K562 (cell line): Measurements from ENCODE around the gene PCYT1A. TPM values are rescaled to one million over a fixed set of nuclear protein-coding genes. Genes with fewer than 3 reads are reported as not detected.

Source experiments
- ATAC-seq: fragments of 200-7000 bp; cut with Tn5 transposase; 3 replicates; pipeline ENCODE4 v1.9.1; 2020; ENCODE audit warnings: moderate library complexity
- BruUV-seq: library from RNA; stranded (reverse); fragments of 400-500 nt; replicated peaks from 2 replicates; lab custom pipeline; 2021; lab: Mats Ljungman, UMichigan
- CTCF ChIA-PET: fragments of 300-600 bp; formaldehyde crosslinking; extraction: SDS; loops from one replicate; lab custom pipeline; 2021; ENCODE audit warnings: low intra/inter-chr PET ratio; lab: Yijun Ruan, JAX
- POLR2A ChIA-PET: fragments of 300-600, 350-650 bp; sonication (Branson Sonifier 250); formaldehyde crosslinking; extraction: SDS; loops from one replicate; lab custom pipeline; 2021; ENCODE audit warnings: antibody characterized with exemption, inconsistent platforms; lab: Yijun Ruan, JAX
- DNase-seq, 4 experiments: peaks; one replicate each; pipeline versions ENCODE4 v3.0.0 to v3.0.0-alpha.2; 2011 to 2018; ENCODE audit warnings: low spot score in 3 of 4, mixed read lengths in 3 of 4; ENCODE audit errors: extremely low read depth in 1 of 4
- FAIRE-seq: peaks from 2 replicates; lab custom pipeline; 2011; peaks lifted over from hg19 to GRCh38; lab: Jason Lieb, UNC
- H2AFZ ChIP-seq: 2 replicates; pipeline ENCODE4 v1.6.0; 2011; ENCODE audit warnings: low read depth, low read length, control low read depth, inconsistent platforms
- H3K27ac ChIP-seq: fragments of 200-600 bp; 3 replicates; pipeline ENCODE4 v1.8.0; 2011; ENCODE audit warnings: low read depth, mild to moderate bottlenecking, control low read depth, inconsistent platforms, low read length, moderate library complexity, mixed read lengths; ENCODE audit errors: extremely low read depth
- H3K27me3 ChIP-seq, 2 experiments: fragments of 300-600 bp in 1 of 2; 2 replicates in 1 of 2; 3 replicates in 1 of 2; pipeline versions ENCODE4 v1.6.0 to v1.8.0; 2011; ENCODE audit warnings: inconsistent platforms in 2 of 2, low read length in 2 of 2, mild to moderate bottlenecking in 1 of 2, mixed read lengths in 1 of 2, moderate library complexity in 1 of 2; ENCODE audit not compliant: control insufficient read depth in 2 of 2, insufficient read depth in 2 of 2
- H3K36me3 ChIP-seq: fragments of 300-600 bp; 3 replicates; pipeline ENCODE4 v1.8.0; 2011; ENCODE audit warnings: mild to moderate bottlenecking, low read length, inconsistent platforms; ENCODE audit not compliant: control insufficient read depth, insufficient read depth
- H3K4me1 ChIP-seq, 2 experiments: fragments of 200-600 bp in 1 of 2; replicated peaks in 1 of 2; 2 replicates in 1 of 2; 3 replicates in 1 of 2; pipeline versions ENCODE4 v1.5.1 to v1.8.0; 2011; ENCODE audit warnings: inconsistent platforms in 2 of 2, low read length in 2 of 2, mild to moderate bottlenecking in 1 of 2, mixed read lengths in 1 of 2, moderate library complexity in 1 of 2; ENCODE audit not compliant: control insufficient read depth in 2 of 2, insufficient read depth in 2 of 2
- H3K4me2 ChIP-seq: 2 replicates; pipeline ENCODE4 v1.6.1; 2011; ENCODE audit warnings: low read length, control low read depth, inconsistent platforms, mixed read lengths; ENCODE audit not compliant: insufficient read depth
- H3K4me3 ChIP-seq: fragments of 200-600 bp; sonication (generic), shearing (Covaris generic); 2 replicates; pipeline ENCODE4 v1.5.1; 2016; ENCODE audit warnings: control low read depth, inconsistent platforms
- H3K79me2 ChIP-seq: fragments of 200-600 bp; 3 replicates; pipeline ENCODE4 v1.8.0; 2011; ENCODE audit warnings: low read length, inconsistent platforms; ENCODE audit not compliant: control insufficient read depth, insufficient read depth
- H3K9ac ChIP-seq, 2 experiments: 2 replicates each; pipeline versions ENCODE4 v1.6.0 to v1.6.1; 2011; ENCODE audit warnings: low read depth in 2 of 2, low read length in 2 of 2, control low read depth in 1 of 2, inconsistent platforms in 1 of 2, mild to moderate bottlenecking in 1 of 2, mixed read lengths in 1 of 2; ENCODE audit not compliant: insufficient read depth in 1 of 2
- H3K9me1 ChIP-seq: one replicate; pipeline ENCODE4 v1.6.0; 2011; ENCODE audit warnings: inconsistent platforms, mild to moderate bottlenecking, low read length, moderate library complexity; ENCODE audit not compliant: control insufficient read depth, insufficient read depth
- H3K9me3 ChIP-seq: replicated peaks from 2 replicates; pipeline ENCODE4 v1.5.1; 2011; ENCODE audit warnings: low read depth, low read length, inconsistent platforms; ENCODE audit not compliant: control insufficient read depth, insufficient read depth
- H4K20me1 ChIP-seq: replicated peaks from 2 replicates; pipeline ENCODE4 v1.6.1; 2011; ENCODE audit warnings: low read length, inconsistent platforms, mixed read lengths; ENCODE audit not compliant: control insufficient read depth, insufficient read depth
- BCOR ChIP-seq: fragments of 450-650 bp; IDR thresholded peaks from 2 replicates; pipeline ENCODE4 v1.6.1; 2016
- C11orf30 ChIP-seq: fragments of 450-650 bp; IDR thresholded peaks from 2 replicates; pipeline ENCODE4 v1.6.1; 2016; ENCODE audit warnings: low read depth, mild to moderate bottlenecking
- CBFB ChIP-seq: sonication (generic); formaldehyde crosslinking; IDR thresholded peaks from 2 replicates; pipeline ENCODE4 v1.4.0; 2020; ENCODE audit warnings: mild to moderate bottlenecking, missing genetic modification reagents
- PBX2 ChIP-seq, 2 experiments: IDR thresholded peaks in 1 of 2; conservative IDR thresholded peaks in 1 of 2; 2 replicates each; pipeline ENCODE4 v1.6.1; 2016; ENCODE audit warnings: low read depth in 2 of 2, mild to moderate bottlenecking in 1 of 2, missing compliant biosample characterization in 1 of 2, missing genetic modification characterization in 1 of 2, moderate library complexity in 1 of 2
- PRDM10 ChIP-seq: fragments of 450-650 bp; IDR thresholded peaks from 2 replicates; pipeline ENCODE4 v1.6.1; 2018; ENCODE audit not compliant: partially characterized antibody
- THRB ChIP-seq: fragments of 450-650 bp; formaldehyde crosslinking; conservative IDR thresholded peaks from 2 replicates; pipeline ENCODE4 v1.4.0; 2022; ENCODE audit warnings: mild to moderate bottlenecking, missing genetic modification characterization
- ZBTB49 ChIP-seq: sonication (generic); formaldehyde crosslinking; IDR thresholded peaks from 2 replicates; pipeline ENCODE4 v1.8.0; 2022; ENCODE audit warnings: missing genetic modification reagents, mild to moderate bottlenecking, borderline replicate concordance
- WGBS: fragments of 100-300 bp; shearing (Covaris generic); methylation state at CpG from one replicate; pipeline ENCODE4 v1.1.6; 2016; ENCODE audit warnings: low coverage, mixed read lengths; ENCODE audit not compliant: insufficient coverage; ENCODE audit errors: missing lambda C conversion rate; 5-methylcytosine and 5-hydroxymethylcytosine counted together
- in situ Hi-C: fragments of 300-500 bp; cut with MboI; formaldehyde crosslinking; loops from 4 replicates; pipeline ENCODE4 v1.15.0; 2018; ENCODE audit warnings: inconsistent platforms, mixed read lengths
- intact Hi-C: fragments of 100-400 bp; cut with micrococcal nuclease; formaldehyde crosslinking; loops from 2 replicates; pipeline ENCODE4 v1.14.2; 2022
- polyA plus RNA-seq, 8 experiments: library from polyadenylated mRNA; depleted of rRNA in 4 of 8; stranded (reverse) in 5 of 8; unstranded in 3 of 8; fragments of >200 nt; fragmentation: Nextera tagmentation in 2 of 8; fragmentation: Illumina TruSeq in 1 of 8; extraction: Ambion mirVana in 2 of 8; extraction: Trizol in 1 of 8; gene quantifications; 2 replicates each; pipeline versions ENCODE4 v1.2.1 to v1.2.3, GENCODE V29; 2011 to 2014; ENCODE audit warnings: inconsistent platforms in 1 of 8, missing spikeins in 1 of 8
- total RNA-seq, 7 experiments: library from RNA; depleted of rRNA in 6 of 7; stranded (reverse); fragments of >200 nt in 6 of 7; fragmentation: Illumina TruSeq in 2 of 7; extraction: Trizol in 2 of 7; gene quantifications; 2 replicates each; pipeline versions ENCODE4 v1.2.1 to v1.2.3, GENCODE V29; 2011 to 2021; ENCODE audit warnings: low replicate concordance in 1 of 7

The PCYT1A gene
- total and polyA plus RNA-seq, 9 of the 15 experiments (the other 6 are each of a cell fraction or from before 2014, with no cell fraction given), result 13.4 to 62.8 (median 49.4) TPM

GRCh38 chr3:196327405-196327804 lies 39.9 kb upstream of the PCYT1A start (continued):
- TF ChIP-seq PRDM10, result no peak
- no peak for TF ChIP-seq C11orf30

GRCh38 chr3:196326936-196327335 lies 39.4 kb upstream of the PCYT1A start:
- H3K36me3 ChIP-seq, result peaks cover 70% of the 10 kb centered on the region
- in situ Hi-C loops (no loop called here), intact Hi-C loops (no loop called here)
- no peak overlapping the region for H2AFZ ChIP-seq
- FAIRE-seq (no peak), ATAC-seq (no peak), DNase-seq (no peak)
- no peak overlapping the region for H3K4me2 ChIP-seq
- H3K9ac ChIP-seq, result no peak overlapping the region
- peaks cover 0 to 4% of the 10 kb centered on the region in 2 experiments; a peak in 2 of 5 replicates for H3K4me1 ChIP-seq
- 89% methylated on average over 8 of the region's 9 CpGs for WGBS
- no peak overlapping the region for H3K27ac ChIP-seq
- H3K4me3 ChIP-seq, result no peak overlapping the region
- POLR2A ChIA-PET, result interaction anchor here (1.3 to 4.9 kb wide), 2 partner anchors 9 to 10 kb away, joined by 6 to 51 read pairs; partner anchors contain the start of genes DYNLT2B and TM4SF19
- CTCF ChIA-PET, result no interaction called here
- BruUV-seq, result no TSS peak
- H4K20me1 ChIP-seq, result no peaks in the 10 kb centered on the region
- H3K27me3 ChIP-seq, result no peaks in the 10 kb centered on the region
- peaks cover 4% of the 10 kb centered on the region; the same call in 2 of the 3 replicates for H3K79me2 ChIP-seq
- no peaks in the 10 kb centered on the region for H3K9me1 ChIP-seq
- no peaks in the 10 kb centered on the region for H3K9me3 ChIP-seq
- no peak for TF ChIP-seq BCOR
- no peak for TF ChIP-seq ZBTB49 (CRISPR knock-in tag)
- no peak for TF ChIP-seq CBFB (CRISPR knock-in tag)
- no peak for TF ChIP-seq PBX2 (CRISPR knock-in tag; IDR thresholded peaks at IDR 0.05; ENCODE audit: low read depth)
- no peak for TF ChIP-seq PBX2 (tag; conservative IDR thresholded peaks at IDR 0.05; ENCODE audit: low read depth)
- TF ChIP-seq THRB (CRISPR knock-in tag), result no peak
